Naive B cell (primary cell): Measurements from ENCODE around the gene TNIK. TPM values are rescaled to one million over a fixed set of nuclear protein-coding genes. Genes with fewer than 3 reads are reported as not detected.
"Not testable (repeated sequence)": the region's sequence is repeated elsewhere in the genome, so short reads cannot be mapped to it uniquely, and the experiment has no call there.

Source experiments
- ATAC-seq, 2 donors: fragments of 150-1000 bp; cut with Tn5 transposase; 2 replicates each; pipeline ENCODE4 v1.10.0; 2021; ENCODE audit warnings: low read depth in 2 of 2, mild to moderate bottlenecking in 2 of 2, moderate library complexity in 2 of 2
- DNase-seq: peaks from one replicate; pipeline ENCODE4 v3.0.0; 2022
- H3K27ac Mint-ChIP-seq, 6 donors: one replicate each; pipeline ENCODE4 v1.8.0; 2020 to 2022; ENCODE audit warnings: mild to moderate bottlenecking in 6 of 6, mixed read lengths in 6 of 6, moderate library complexity in 5 of 6, inconsistent platforms in 2 of 6
- H3K27me3 Mint-ChIP-seq, 3 donors: one replicate each; pipeline ENCODE4 v1.8.0; 2021 to 2022; ENCODE audit warnings: mixed read lengths in 3 of 3, mild to moderate bottlenecking in 1 of 3
- H3K36me3 Mint-ChIP-seq, 2 donors: one replicate each; pipeline ENCODE4 v1.8.0; 2020 to 2022; ENCODE audit warnings: mixed read lengths in 2 of 2, inconsistent platforms in 1 of 2, mild to moderate bottlenecking in 1 of 2
- H3K4me1 Mint-ChIP-seq, 3 donors: one replicate each; pipeline ENCODE4 v1.8.0; 2020 to 2022; ENCODE audit warnings: mixed read lengths in 3 of 3, inconsistent platforms in 1 of 3, mild to moderate bottlenecking in 1 of 3, moderate library complexity in 1 of 3
- H3K4me3 Mint-ChIP-seq, 8 donors: one replicate each; pipeline ENCODE4 v1.8.0; 2020 to 2022; ENCODE audit warnings: mild to moderate bottlenecking in 8 of 8, mixed read lengths in 8 of 8, moderate library complexity in 8 of 8, inconsistent platforms in 2 of 8
- H3K9me3 Mint-ChIP-seq, 7 donors: one replicate each; pipeline ENCODE4 v1.8.0; 2020 to 2022; ENCODE audit warnings: mixed read lengths in 7 of 7, mild to moderate bottlenecking in 5 of 7, inconsistent platforms in 2 of 7, moderate library complexity in 1 of 7
- polyA plus RNA-seq, 6 donors: library from polyadenylated mRNA; unstranded; fragments of 300-500 nt; fragmentation: Illumina TruSeq; gene quantifications; one replicate each; pipeline ENCODE4 v1.2.3, GENCODE V29; 2021; ENCODE audit warnings: low read depth in 6 of 6

Gene TNIK
- polyA plus RNA-seq, 6 donors from 2014 or later = 0.58 to 1.8 (median 1.1) TPM; not detected in 1

DNA sequence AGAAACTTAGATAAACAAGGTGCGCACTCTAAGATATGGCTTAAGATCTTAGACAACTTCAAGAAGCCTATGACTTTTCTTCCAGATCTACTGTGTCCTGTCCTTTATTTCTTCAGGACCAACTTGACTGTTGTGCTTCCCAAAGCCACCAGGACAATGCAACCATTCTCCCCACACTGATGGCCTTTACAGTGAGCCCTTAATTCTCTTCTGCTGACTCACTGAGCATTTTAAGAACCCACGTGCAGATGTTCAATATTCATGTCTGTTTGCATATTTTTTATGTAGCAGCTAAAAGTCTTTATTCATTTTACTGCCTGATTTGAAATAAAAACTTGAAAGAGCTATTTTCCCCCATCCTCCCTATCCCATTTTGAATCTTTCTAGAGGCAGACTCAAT lies 330.4 kb downstream of the TNIK start:
- H3K4me1 Mint-ChIP-seq = no peaks in the 10 kb centered on the region
- no peak overlapping the region for H3K27ac Mint-ChIP-seq
- DNase-seq = no peak
- H3K4me3 Mint-ChIP-seq = no peak overlapping the region
- peaks cover 0 to 6% of the 10 kb centered on the region in 2 donors for H3K36me3 Mint-ChIP-seq
- H3K9me3 Mint-ChIP-seq = no peaks in the 10 kb centered on the region
- H3K27me3 Mint-ChIP-seq = no peaks in the 10 kb centered on the region
- no peak for ATAC-seq

GRCh38 chr3:171127611-171128010 lies 332.6 kb downstream of the TNIK start:
- no peaks in the 10 kb centered on the region for H3K9me3 Mint-ChIP-seq
- no peaks in the 10 kb centered on the region for H3K27me3 Mint-ChIP-seq
- no peak for ATAC-seq
- peaks cover 0 to 6% of the 10 kb centered on the region in 2 donors for H3K36me3 Mint-ChIP-seq
- no peak overlapping the region for H3K27ac Mint-ChIP-seq
- H3K4me1 Mint-ChIP-seq = no peaks in the 10 kb centered on the region
- no peak overlapping the region for H3K4me3 Mint-ChIP-seq
- no peak for DNase-seq

DNA sequence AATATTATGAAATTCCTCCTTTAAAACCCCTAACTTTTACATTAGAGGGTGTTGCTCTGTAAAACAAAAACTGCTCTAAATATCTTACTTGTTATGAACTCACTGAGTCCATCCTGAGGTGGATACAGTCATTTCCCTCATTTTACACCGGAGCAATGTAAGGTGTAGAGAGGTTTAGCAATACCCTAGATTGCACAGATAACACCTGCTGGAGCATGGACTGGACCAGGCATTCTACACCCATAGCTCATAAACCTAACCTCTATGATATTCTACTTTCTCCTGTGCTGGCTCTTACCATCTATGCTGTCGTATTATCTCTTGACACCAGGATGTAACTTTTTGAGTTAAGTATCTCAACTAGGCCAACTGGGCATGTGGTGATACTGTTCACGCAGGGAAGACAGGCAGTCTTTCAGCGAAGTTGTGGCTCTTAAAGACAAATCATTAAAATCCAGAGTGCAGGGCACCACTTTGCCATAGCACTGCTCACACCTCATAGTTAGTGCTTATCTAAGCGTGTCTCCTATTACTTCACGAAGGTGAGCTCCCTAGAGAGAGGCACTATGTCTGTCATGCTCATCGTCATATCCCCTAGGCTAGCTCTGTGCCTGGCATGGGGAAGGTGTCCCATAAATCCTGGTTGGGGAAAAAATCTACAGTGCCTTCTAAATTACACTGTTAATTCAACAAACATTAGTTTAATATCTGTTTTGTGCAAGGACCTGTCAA lies 333.6 kb downstream of the TNIK start:
- Mint-ChIP-seq H3K27ac (no peak overlapping the region), H3K36me3 (peaks cover 0 to 6% of the 10 kb centered on the region in 2 donors), H3K9me3 (no peaks in the 10 kb centered on the region), H3K27me3 (no peaks in the 10 kb centered on the region), H3K4me3 (no peak overlapping the region), H3K4me1 (no peaks in the 10 kb centered on the region)
- no peak for ATAC-seq
- DNase-seq = no peak

DNA sequence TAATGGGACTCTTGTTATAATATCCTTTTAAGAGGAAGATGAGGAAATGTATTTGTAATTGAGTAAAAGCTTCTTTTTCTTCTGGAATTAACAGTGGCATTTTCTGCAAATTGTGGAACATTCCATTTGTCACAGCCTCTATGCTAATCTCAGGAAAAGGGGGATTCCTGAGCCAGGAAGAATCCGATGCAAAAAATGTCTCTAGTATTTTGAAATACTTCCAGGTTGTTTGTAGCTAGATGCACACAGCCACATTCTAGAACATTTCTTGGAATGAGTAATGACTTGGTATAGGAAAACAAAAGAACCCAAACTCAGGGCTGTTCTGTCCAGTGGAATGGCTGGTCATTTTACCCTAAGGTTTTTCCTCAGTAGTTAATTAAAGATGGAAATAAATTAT lies 335.2 kb downstream of the TNIK start:
- Mint-ChIP-seq H3K9me3 (no peaks in the 10 kb centered on the region), H3K27ac (no peak overlapping the region), H3K4me1 (no peaks in the 10 kb centered on the region), H3K27me3 (no peaks in the 10 kb centered on the region), H3K36me3 (no peaks in the 10 kb centered on the region), H3K4me3 (no peak overlapping the region)
- DNase-seq = no peak
- no peak for ATAC-seq

GRCh38 chr3:171123915-171124314 lies 336.3 kb downstream of the TNIK start:
- peaks cover 0 to 4% (median 0%) of the 10 kb centered on the region in 7 donors for H3K9me3 Mint-ChIP-seq
- no peak for ATAC-seq
- H3K4me3 Mint-ChIP-seq = no peak overlapping the region
- no peaks in the 10 kb centered on the region for H3K36me3 Mint-ChIP-seq
- H3K4me1 Mint-ChIP-seq = no peaks in the 10 kb centered on the region
- no peak for DNase-seq
- no peak overlapping the region for H3K27ac Mint-ChIP-seq
- no peaks in the 10 kb centered on the region for H3K27me3 Mint-ChIP-seq

- Mint-ChIP-seq H3K4me3 (no peak overlapping the region), H3K4me1 (no peaks in the 10 kb centered on the region), H3K27me3 (no peaks in the 10 kb centered on the region), H3K9me3 (peaks cover 0 to 7% (median 0%) of the 10 kb centered on the region in 7 donors), H3K36me3 (no peaks in the 10 kb centered on the region), H3K27ac (no peak overlapping the region)
- ATAC-seq (no peak), DNase-seq (no peak)
Observed at GRCh38 chr3:171122861-171123260, 337.3 kb downstream of the TNIK start.

GRCh38 chr3:171122240-171122639 lies 338.0 kb downstream of the TNIK start:
- Mint-ChIP-seq H3K27me3 (no peaks in the 10 kb centered on the region), H3K4me3 (no peak overlapping the region), H3K36me3 (no peaks in the 10 kb centered on the region), H3K27ac (no peak overlapping the region), H3K4me1 (no peaks in the 10 kb centered on the region), H3K9me3 (peaks cover 0 to 7% (median 0%) of the 10 kb centered on the region in 7 donors)
- DNase-seq (no peak), ATAC-seq (no peak)

GRCh38 chr3:171121801-171122200 lies 338.4 kb downstream of the TNIK start:
- no peak for DNase-seq
- ATAC-seq = no peak
- Mint-ChIP-seq H3K4me3 (no peak overlapping the region), H3K4me1 (no peaks in the 10 kb centered on the region), H3K9me3 (peaks cover 0 to 7% (median 0%) of the 10 kb centered on the region in 7 donors), H3K27ac (no peak overlapping the region), H3K36me3 (no peaks in the 10 kb centered on the region), H3K27me3 (no peaks in the 10 kb centered on the region)

GRCh38 chr3:171119402-171119801 lies 340.8 kb downstream of the TNIK start:
- H3K4me1 Mint-ChIP-seq, H3K27ac Mint-ChIP-seq, DNase-seq, H3K4me3 Mint-ChIP-seq, H3K27me3 Mint-ChIP-seq, H3K9me3 Mint-ChIP-seq, ATAC-seq, H3K36me3 Mint-ChIP-seq: not testable (repeated sequence)

- DNase-seq, H3K36me3 Mint-ChIP-seq, H3K4me3 Mint-ChIP-seq, H3K9me3 Mint-ChIP-seq, H3K4me1 Mint-ChIP-seq, H3K27ac Mint-ChIP-seq, ATAC-seq, H3K27me3 Mint-ChIP-seq: not testable (repeated sequence)
Observed at GRCh38 chr3:171118993-171119392, 341.2 kb downstream of the TNIK start.

- Mint-ChIP-seq H3K4me3 (no peak overlapping the region), H3K27me3 (peaks cover 0 to 3% (median 0%) of the 10 kb centered on the region in 3 donors), H3K9me3 (peaks cover 0 to 7% (median 0%) of the 10 kb centered on the region in 7 donors), H3K27ac (no peak overlapping the region), H3K36me3 (no peaks in the 10 kb centered on the region), H3K4me1 (no peaks in the 10 kb centered on the region)
- no peak for ATAC-seq
- no peak for DNase-seq
Observed at GRCh38 chr3:171116824-171117395, 343.3 kb downstream of the TNIK start.

GRCh38 chr3:171116365-171116764 lies 343.8 kb downstream of the TNIK start:
- Mint-ChIP-seq H3K9me3 (peaks cover 0 to 7% (median 0%) of the 10 kb centered on the region in 7 donors), H3K27me3 (peaks cover 0 to 3% (median 0%) of the 10 kb centered on the region in 3 donors), H3K4me3 (no peak overlapping the region), H3K4me1 (no peaks in the 10 kb centered on the region), H3K36me3 (no peaks in the 10 kb centered on the region), H3K27ac (no peak overlapping the region)
- ATAC-seq = no peak
- DNase-seq = no peak

DNA sequence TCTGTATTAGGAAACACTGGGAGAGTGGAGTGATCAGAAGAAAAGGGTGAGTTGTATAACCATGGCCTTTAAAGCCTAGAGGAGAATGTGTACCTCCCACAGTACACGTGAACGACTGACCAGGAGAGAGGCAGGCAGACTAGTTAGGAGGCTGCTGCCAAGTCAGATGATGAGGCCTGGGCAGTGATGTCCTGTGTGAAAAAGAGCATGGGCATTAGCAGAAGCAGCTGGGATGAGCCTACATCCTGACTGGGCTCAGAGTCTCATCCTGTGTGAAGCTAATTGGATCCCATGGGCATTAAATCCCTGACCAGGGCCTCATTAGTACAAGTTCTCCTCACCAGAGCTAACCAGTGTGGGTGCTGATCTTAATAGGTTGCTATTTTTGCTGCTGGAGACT lies 344.5 kb downstream of the TNIK start:
- peaks cover 0 to 7% (median 0%) of the 10 kb centered on the region in 7 donors for H3K9me3 Mint-ChIP-seq
- no peaks in the 10 kb centered on the region for H3K36me3 Mint-ChIP-seq
- ATAC-seq = no peak
- no peak for DNase-seq
- H3K4me1 Mint-ChIP-seq = no peaks in the 10 kb centered on the region
- H3K27ac Mint-ChIP-seq = no peak overlapping the region
- H3K27me3 Mint-ChIP-seq = peaks cover 0 to 3% (median 0%) of the 10 kb centered on the region in 3 donors
- no peak overlapping the region for H3K4me3 Mint-ChIP-seq

DNA sequence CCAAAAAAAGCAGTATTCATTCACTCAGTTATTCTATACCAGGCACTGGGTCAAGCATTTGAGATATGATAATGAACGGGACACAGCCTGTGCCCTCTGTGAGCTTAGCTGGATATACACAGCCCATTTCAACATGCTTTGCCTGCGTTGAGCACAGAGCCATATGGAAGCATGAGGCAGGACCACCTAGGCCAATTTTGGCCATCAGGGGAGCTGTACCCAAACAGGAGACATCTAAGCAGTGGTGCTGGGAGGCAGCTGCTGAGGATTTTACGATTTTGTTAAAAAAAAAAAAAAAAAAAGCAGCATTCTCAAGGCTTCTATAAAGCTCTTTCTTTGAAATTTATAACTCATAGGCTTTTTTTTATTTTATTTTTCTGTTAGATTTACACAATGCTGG lies 346.5 kb downstream of the TNIK start:
- DNase-seq (no peak), ATAC-seq (no peak)
- H3K27me3 Mint-ChIP-seq = peaks cover 0 to 3% (median 0%) of the 10 kb centered on the region in 3 donors
- peaks cover 0 to 5% of the 10 kb centered on the region in 2 donors for H3K36me3 Mint-ChIP-seq
- H3K9me3 Mint-ChIP-seq = peaks cover 0 to 3% (median 0%) of the 10 kb centered on the region in 7 donors
- no peaks in the 10 kb centered on the region for H3K4me1 Mint-ChIP-seq
- no peak overlapping the region for H3K4me3 Mint-ChIP-seq
- no peak overlapping the region for H3K27ac Mint-ChIP-seq
